ENCODE measurements around the gene NSA2. TPM values are rescaled to one million over a fixed set of nuclear protein-coding genes. Genes with fewer than 3 reads are reported as not detected.
"Not testable (repeated sequence)": the region's sequence is repeated elsewhere in the genome, so short reads cannot be mapped to it uniquely, and the experiment has no call there.

Gene NSA2
- total and polyA plus RNA-seq, 4 donors = 26.7 to 54.7 (median 31.7) TPM

DNA sequence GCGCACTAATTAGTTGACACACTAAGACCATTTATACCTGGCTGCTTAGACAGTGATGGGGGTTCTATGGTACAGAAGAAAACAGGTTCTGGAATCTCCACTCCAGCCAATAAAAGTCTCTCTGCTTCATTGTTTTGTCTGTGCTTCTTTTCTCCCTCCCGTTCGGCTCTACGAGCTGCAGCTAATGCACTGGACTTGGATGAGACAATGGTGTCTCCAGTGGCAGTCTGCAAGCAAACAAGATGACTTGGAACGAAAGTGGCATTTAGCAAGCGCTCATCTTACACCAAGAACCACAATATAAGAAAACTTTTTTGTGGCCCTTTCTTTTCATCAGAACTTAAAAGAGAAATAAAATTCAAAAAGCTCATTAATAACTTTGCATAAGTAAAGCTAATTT, 30.3 kb upstream of the NSA2 start:
- Histone ChIP-seq H3K27ac (ENCODE audit: low read depth in 1 of 2, low read length in 2 of 2) (no peak overlapping the region), H3K9me3 (ENCODE audit: control insufficient read depth in 4 of 4, low read length in 3 of 4) (no peaks in the 10 kb centered on the region), H3K36me3 (ENCODE audit: control insufficient read depth in 4 of 4, insufficient read depth in 3 of 4, low read depth in 1 of 4, low read length in 3 of 4) (peaks cover 6 to 55% (median 38%) of the 10 kb centered on the region in 4 donors), H3K4me1 (ENCODE audit: control insufficient read depth in 4 of 4, insufficient read depth in 4 of 4, low read length in 3 of 4) (no peaks in the 10 kb centered on the region), H3K4me3 (ENCODE audit: low read depth in 1 of 3, low read length in 3 of 3) (no peak overlapping the region), H3K27me3 (ENCODE audit: control insufficient read depth in 4 of 4, insufficient read depth in 4 of 4, low read length in 3 of 4) (no peaks in the 10 kb centered on the region), H3K9ac (ENCODE audit: low read depth in 1 of 2, low read length in 2 of 2) (no peak overlapping the region)
- 94% methylated on average over 6 of the region's 6 CpGs for WGBS
- DNase-seq (ENCODE audit: low spot score) = no peak
- TF ChIP-seq SP1 (IDR thresholded peaks at IDR 0.05) (no peak), HNF4A (conservative IDR thresholded peaks at IDR 0.05) (no peak), NR2F2 (IDR thresholded peaks at IDR 0.05) (no peak), GABPA (IDR thresholded peaks at IDR 0.05 in 1 of 2, conservative IDR thresholded peaks at IDR 0.05 in 1 of 2) (no peak), FOXA2 (IDR thresholded peaks at IDR 0.05) (no peak), HNF4G (IDR thresholded peaks at IDR 0.05) (no peak), RAD21 (IDR thresholded peaks at IDR 0.05) (no peak), EGR1 (IDR thresholded peaks at IDR 0.05; ENCODE audit: low read depth in 2 of 2) (no peak), FOXA1 (IDR thresholded peaks at IDR 0.05) (no peak)
- TF ChIP-seq, protein P1, sequence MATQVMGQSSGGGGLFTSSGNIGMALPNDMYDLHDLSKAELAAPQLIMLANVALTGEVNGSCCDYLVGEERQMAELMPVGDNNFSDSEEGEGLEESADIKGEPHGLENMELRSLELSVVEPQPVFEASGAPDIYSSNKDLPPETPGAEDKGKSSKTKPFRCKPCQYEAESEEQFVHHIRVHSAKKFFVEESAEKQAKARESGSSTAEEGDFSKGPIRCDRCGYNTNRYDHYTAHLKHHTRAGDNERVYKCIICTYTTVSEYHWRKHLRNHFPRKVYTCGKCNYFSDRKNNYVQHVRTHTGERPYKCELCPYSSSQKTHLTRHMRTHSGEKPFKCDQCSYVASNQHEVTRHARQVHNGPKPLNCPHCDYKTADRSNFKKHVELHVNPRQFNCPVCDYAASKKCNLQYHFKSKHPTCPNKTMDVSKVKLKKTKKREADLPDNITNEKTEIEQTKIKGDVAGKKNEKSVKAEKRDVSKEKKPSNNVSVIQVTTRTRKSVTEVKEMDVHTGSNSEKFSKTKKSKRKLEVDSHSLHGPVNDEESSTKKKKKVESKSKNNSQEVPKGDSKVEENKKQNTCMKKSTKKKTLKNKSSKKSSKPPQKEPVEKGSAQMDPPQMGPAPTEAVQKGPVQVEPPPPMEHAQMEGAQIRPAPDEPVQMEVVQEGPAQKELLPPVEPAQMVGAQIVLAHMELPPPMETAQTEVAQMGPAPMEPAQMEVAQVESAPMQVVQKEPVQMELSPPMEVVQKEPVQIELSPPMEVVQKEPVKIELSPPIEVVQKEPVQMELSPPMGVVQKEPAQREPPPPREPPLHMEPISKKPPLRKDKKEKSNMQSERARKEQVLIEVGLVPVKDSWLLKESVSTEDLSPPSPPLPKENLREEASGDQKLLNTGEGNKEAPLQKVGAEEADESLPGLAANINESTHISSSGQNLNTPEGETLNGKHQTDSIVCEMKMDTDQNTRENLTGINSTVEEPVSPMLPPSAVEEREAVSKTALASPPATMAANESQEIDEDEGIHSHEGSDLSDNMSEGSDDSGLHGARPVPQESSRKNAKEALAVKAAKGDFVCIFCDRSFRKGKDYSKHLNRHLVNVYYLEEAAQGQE (IDR thresholded peaks at IDR 0.05) = no peak
- TF ChIP-seq, protein P2, sequence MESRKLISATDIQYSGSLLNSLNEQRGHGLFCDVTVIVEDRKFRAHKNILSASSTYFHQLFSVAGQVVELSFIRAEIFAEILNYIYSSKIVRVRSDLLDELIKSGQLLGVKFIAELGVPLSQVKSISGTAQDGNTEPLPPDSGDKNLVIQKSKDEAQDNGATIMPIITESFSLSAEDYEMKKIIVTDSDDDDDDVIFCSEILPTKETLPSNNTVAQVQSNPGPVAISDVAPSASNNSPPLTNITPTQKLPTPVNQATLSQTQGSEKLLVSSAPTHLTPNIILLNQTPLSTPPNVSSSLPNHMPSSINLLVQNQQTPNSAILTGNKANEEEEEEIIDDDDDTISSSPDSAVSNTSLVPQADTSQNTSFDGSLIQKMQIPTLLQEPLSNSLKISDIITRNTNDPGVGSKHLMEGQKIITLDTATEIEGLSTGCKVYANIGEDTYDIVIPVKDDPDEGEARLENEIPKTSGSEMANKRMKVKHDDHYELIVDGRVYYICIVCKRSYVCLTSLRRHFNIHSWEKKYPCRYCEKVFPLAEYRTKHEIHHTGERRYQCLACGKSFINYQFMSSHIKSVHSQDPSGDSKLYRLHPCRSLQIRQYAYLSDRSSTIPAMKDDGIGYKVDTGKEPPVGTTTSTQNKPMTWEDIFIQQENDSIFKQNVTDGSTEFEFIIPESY (IDR thresholded peaks at IDR 0.05) = no peak

DNA sequence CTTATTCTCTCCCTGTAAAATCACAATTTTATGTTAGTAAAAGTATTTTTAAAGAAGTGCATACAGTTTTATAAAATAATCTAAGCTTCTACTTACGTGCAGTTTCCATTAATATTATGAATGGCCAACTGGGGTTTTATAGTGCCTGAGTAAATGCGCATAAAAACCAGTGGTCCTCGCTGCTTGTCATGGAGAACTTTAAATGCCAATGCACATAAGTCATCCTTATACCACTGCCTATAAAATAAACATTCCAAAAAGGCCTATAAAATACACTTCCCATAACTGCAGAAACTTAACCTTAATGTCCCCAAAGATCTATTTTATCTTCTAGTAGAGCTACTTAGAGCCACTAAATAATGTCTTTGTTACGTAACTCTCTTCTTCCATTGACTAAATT, 28.6 kb upstream of the NSA2 start:
- Histone ChIP-seq H3K27ac (ENCODE audit: low read depth in 1 of 2, low read length in 2 of 2) (no peak overlapping the region), H3K4me1 (ENCODE audit: control insufficient read depth in 4 of 4, insufficient read depth in 4 of 4, low read length in 3 of 4) (no peaks in the 10 kb centered on the region), H3K4me3 (ENCODE audit: low read depth in 1 of 3, low read length in 3 of 3) (no peak overlapping the region), H3K9me3 (ENCODE audit: control insufficient read depth in 4 of 4, low read length in 3 of 4) (no peaks in the 10 kb centered on the region), H3K9ac (ENCODE audit: low read depth in 1 of 2, low read length in 2 of 2) (no peak overlapping the region), H3K36me3 (ENCODE audit: control insufficient read depth in 4 of 4, insufficient read depth in 3 of 4, low read depth in 1 of 4, low read length in 3 of 4) (peaks cover 6 to 52% (median 38%) of the 10 kb centered on the region in 4 donors), H3K27me3 (ENCODE audit: control insufficient read depth in 4 of 4, insufficient read depth in 4 of 4, low read length in 3 of 4) (no peaks in the 10 kb centered on the region)
- DNase-seq (ENCODE audit: low spot score) = no peak
- TF ChIP-seq, protein P2 (IDR thresholded peaks at IDR 0.05) = no peak
- TF ChIP-seq RXRA (IDR thresholded peaks at IDR 0.05) = no peak
- TF ChIP-seq, protein P1 (IDR thresholded peaks at IDR 0.05) = no peak
- TF ChIP-seq HNF4A (conservative IDR thresholded peaks at IDR 0.05) = no peak
- no peak for TF ChIP-seq RAD21 (IDR thresholded peaks at IDR 0.05)
- TF ChIP-seq HNF4G (IDR thresholded peaks at IDR 0.05) = no peak
- TF ChIP-seq FOXA2 (IDR thresholded peaks at IDR 0.05) = no peak
- TF ChIP-seq SP1 (IDR thresholded peaks at IDR 0.05) = no peak
- TF ChIP-seq, protein P3, sequence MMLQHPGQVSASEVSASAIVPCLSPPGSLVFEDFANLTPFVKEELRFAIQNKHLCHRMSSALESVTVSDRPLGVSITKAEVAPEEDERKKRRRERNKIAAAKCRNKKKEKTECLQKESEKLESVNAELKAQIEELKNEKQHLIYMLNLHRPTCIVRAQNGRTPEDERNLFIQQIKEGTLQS (IDR thresholded peaks at IDR 0.05) = no peak
- TF ChIP-seq EGR1 (IDR thresholded peaks at IDR 0.05; ENCODE audit: low read depth in 2 of 2) = no peak
- TF ChIP-seq YY1 (IDR thresholded peaks at IDR 0.05) = no peak
- 96% methylated on average over 4 of the region's 4 CpGs for WGBS

DNA sequence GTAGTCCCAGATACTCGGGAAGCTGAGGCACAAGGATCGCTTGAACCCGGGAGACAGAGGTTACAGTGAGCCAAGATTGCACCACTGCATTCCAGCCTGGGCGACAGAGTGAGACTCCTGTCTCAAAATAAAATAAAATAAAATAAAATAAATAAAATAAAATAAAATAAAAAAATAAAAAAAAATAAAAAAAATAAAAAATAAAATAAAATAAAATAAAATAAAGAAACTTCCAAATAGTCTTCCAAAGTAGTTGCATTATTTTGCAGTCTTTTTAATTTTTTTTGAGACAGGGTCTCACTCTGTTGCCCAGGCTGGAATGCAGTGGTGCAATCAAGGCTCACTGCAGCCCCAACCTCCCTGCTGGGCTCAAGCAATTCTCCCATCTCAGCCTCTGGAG, 18.3 kb upstream of the NSA2 start:
- H3K9ac ChIP-seq (ENCODE audit: low read depth in 1 of 2, low read length in 2 of 2); H3K4me1 ChIP-seq (ENCODE audit: control insufficient read depth in 4 of 4, insufficient read depth in 4 of 4, low read length in 3 of 4); H3K27ac ChIP-seq (ENCODE audit: low read depth in 1 of 2, low read length in 2 of 2); H3K4me3 ChIP-seq (ENCODE audit: low read depth in 1 of 3, low read length in 3 of 3); DNase-seq (ENCODE audit: low spot score); H3K9me3 ChIP-seq (ENCODE audit: control insufficient read depth in 4 of 4, low read length in 3 of 4); H3K27me3 ChIP-seq (ENCODE audit: control insufficient read depth in 4 of 4, insufficient read depth in 4 of 4, low read length in 3 of 4): not testable (repeated sequence)
- WGBS = 90% methylated on average over 4 of the region's 4 CpGs
- peaks cover 0 to 60% (median 32%) of the 10 kb centered on the region in 4 donors for H3K36me3 ChIP-seq (ENCODE audit: control insufficient read depth in 4 of 4, insufficient read depth in 3 of 4, low read depth in 1 of 4, low read length in 3 of 4)

Data from liver (tissue), 9 donors.